OCI-LY3 (cell line): Measurements from ENCODE around the gene NEIL1.
"Not testable (repeated sequence)": the region's sequence is repeated elsewhere in the genome, so short reads cannot be mapped to it uniquely, and the experiment has no call there.

Experiments
- H2AFZ ChIP-seq: fragments of 200-600, 300-600 bp; shearing (Covaris generic); 2 replicates; pipeline ENCODE4 v1.6.0; 2014; ENCODE audit warnings: antibody characterized with exemption, low read depth, low read length
- H3K27ac ChIP-seq: fragments of 200-600, 300-600 bp; sonication (generic); 2 replicates; pipeline ENCODE4 v1.5.1; 2014; ENCODE audit warnings: mild to moderate bottlenecking, low read length, moderate library complexity, mixed read lengths
- H3K27me3 ChIP-seq: fragments of 200-600, 300-600 bp; sonication (generic); 2 replicates; pipeline ENCODE4 v1.6.1; 2014; ENCODE audit warnings: low read depth, low read length, mixed read lengths
- H3K36me3 ChIP-seq: fragments of 200-600, 300-600 bp; sonication (generic); replicated peaks from 2 replicates; pipeline ENCODE3; 2014; ENCODE audit warnings: low read depth, low read length, mixed read lengths
- H3K4me1 ChIP-seq: fragments of 300-600, 200-600 bp; sonication (generic); 2 replicates; pipeline ENCODE4 v1.6.1; 2014; ENCODE audit warnings: low read length, mixed read lengths
- H3K4me2 ChIP-seq: fragments of 200-600, 300-600 bp; sonication (generic); 2 replicates; pipeline ENCODE4 v1.6.1; 2014; ENCODE audit warnings: low read length, mixed read lengths
- H3K4me3 ChIP-seq: fragments of 300-600, 200-600 bp; sonication (generic); 2 replicates; pipeline ENCODE4 v1.5.1; 2014; ENCODE audit warnings: antibody characterized with exemption, mild to moderate bottlenecking, low read length, moderate library complexity
- H3K79me2 ChIP-seq: fragments of 300-600, 200-600 bp; shearing (Covaris generic); 2 replicates; pipeline ENCODE4 v1.6.1; 2014; ENCODE audit warnings: mild to moderate bottlenecking, low read length, mixed read lengths
- H3K9ac ChIP-seq: fragments of 300-600, 200-600 bp; shearing (Covaris generic); 2 replicates; pipeline ENCODE4 v1.6.0; 2014; ENCODE audit warnings: mild to moderate bottlenecking, low read length, moderate library complexity
- H3K9me3 ChIP-seq: fragments of 200-600, 300-600 bp; shearing (Covaris generic); 2 replicates; pipeline ENCODE4 v1.6.1; 2014; ENCODE audit warnings: low read length, mixed read lengths; ENCODE audit not compliant: insufficient read depth
- H4K20me1 ChIP-seq: fragments of 200-600, 300-600 bp; sonication (generic); 2 replicates; pipeline ENCODE4 v1.6.1; 2016; ENCODE audit warnings: low read length, mixed read lengths; ENCODE audit not compliant: insufficient read depth
- CTCF ChIP-seq: fragments of 200-600, 300-600 bp; sonication (generic); IDR thresholded peaks from 2 replicates; pipeline ENCODE4 v1.5.1; 2014; ENCODE audit warnings: antibody characterized with exemption, low read length, low read depth
- EZH2phosphoT487 ChIP-seq: fragments of 200-600 bp; shearing (Covaris generic); IDR thresholded peaks from 2 replicates; pipeline ENCODE4 v1.6.1; 2018; ENCODE audit warnings: antibody characterized with exemption, mixed run types, low read depth

Gene NEIL1

DNA sequence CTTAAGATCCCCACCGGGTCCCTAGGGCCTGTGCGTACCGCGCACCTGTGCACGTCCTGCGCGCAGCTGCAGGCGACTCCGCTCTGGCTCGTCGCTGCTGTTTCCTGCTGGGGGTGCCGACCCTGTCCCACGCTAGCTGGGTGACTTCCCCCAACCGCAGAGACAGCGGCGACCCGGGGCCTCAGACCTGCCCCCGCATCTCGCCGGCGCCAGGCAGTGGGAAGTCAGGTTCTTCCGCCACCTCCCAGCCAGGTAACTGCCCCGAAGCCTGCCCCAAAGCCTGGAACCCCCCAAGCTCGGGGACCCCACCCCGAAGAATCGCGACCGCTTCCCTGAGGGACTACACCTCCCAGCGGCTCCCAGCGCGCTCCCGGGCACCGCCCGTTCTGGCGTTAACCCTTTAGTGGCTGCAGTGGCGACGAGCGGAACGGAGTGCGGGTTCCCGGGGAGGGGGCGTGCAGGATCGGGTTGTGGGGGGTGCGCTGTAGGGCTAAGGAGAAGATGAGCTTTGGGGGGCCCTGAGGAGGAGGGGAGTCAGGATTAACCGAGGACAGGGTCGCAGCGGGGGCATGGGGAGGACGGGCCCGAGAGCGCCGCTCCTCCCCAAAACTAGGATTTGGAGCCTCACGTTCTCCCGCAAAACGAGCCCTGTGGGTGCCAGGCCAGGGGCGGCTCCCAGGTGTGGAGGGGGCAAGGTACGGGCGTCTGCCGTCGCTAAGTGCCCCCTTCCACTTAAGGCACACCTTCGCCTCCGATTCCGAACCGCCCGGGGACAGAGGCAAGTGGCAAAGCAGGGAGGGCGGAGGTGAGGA, 589 bp downstream of the NEIL1 start:
- Histone ChIP-seq H3K9ac (no peak overlapping the region), H3K27ac (no peak overlapping the region), H3K27me3 (no peaks in the 10 kb centered on the region), H4K20me1 (no peaks in the 10 kb centered on the region), H3K4me2 (no peak overlapping the region), H3K36me3 (no peaks in the 10 kb centered on the region), H2AFZ (no peak overlapping the region), H3K4me3 (no peak overlapping the region), H3K9me3 (no peaks in the 10 kb centered on the region), H3K79me2 (no peaks in the 10 kb centered on the region), H3K4me1 (peaks cover 5% of the 10 kb centered on the region; the same call in 1 of the 2 replicates)
- TF ChIP-seq EZH2phosphoT487 (no peak), CTCF (no peak)

DNA sequence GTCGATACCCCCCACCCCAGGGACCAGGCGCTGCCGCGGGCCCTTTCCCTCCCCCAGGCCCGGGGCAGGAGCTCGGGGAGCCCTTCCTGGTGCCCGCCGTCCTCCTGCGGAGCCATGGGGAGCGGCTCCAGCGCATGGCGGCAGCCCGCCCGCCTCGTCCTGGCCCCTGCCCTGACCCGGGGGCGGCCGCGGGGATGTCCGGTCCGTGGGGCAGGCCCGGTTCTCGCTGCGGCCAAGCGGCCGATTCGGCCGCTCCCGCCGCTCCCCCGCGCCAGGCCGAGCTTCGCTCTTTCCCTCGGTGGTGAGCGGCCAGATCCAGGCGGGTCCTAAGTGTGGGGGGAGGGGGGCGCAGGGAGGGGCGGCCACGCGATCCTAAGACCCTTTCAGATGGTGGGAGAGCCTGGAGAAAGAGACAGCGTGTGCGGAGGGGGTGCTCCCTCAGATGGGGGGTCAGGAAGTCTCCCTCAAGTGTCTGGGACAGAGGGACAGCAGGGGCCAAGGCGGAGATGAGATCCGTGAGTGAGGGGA, 1.3 kb downstream of the NEIL1 start:
- H3K27ac ChIP-seq, result no peak overlapping the region
- TF ChIP-seq CTCF (no peak), EZH2phosphoT487 (no peak)
- no peak overlapping the region for H3K4me3 ChIP-seq
- H4K20me1 ChIP-seq, result no peaks in the 10 kb centered on the region
- H3K4me1 ChIP-seq, result peaks cover 5% of the 10 kb centered on the region; the same call in 1 of the 2 replicates
- no peak overlapping the region for H2AFZ ChIP-seq
- no peak overlapping the region for H3K9ac ChIP-seq
- H3K36me3 ChIP-seq, result no peaks in the 10 kb centered on the region
- H3K27me3 ChIP-seq, result no peaks in the 10 kb centered on the region
- no peaks in the 10 kb centered on the region for H3K9me3 ChIP-seq
- H3K79me2 ChIP-seq, result no peaks in the 10 kb centered on the region
- no peak overlapping the region for H3K4me2 ChIP-seq

GRCh38 chr15:75348562-75349350, 1.9 kb downstream of the NEIL1 start:
- H4K20me1 ChIP-seq, result no peaks in the 10 kb centered on the region
- no peak overlapping the region for H3K27ac ChIP-seq
- H3K9ac ChIP-seq, result no peak overlapping the region
- H3K27me3 ChIP-seq, result no peaks in the 10 kb centered on the region
- peaks cover 5% of the 10 kb centered on the region; the same call in 1 of the 2 replicates for H3K4me1 ChIP-seq
- H3K79me2 ChIP-seq, result no peaks in the 10 kb centered on the region
- TF ChIP-seq CTCF (no peak), EZH2phosphoT487 (no peak)
- H2AFZ ChIP-seq, result no peak overlapping the region
- no peak overlapping the region for H3K4me3 ChIP-seq
- H3K36me3 ChIP-seq, result no peaks in the 10 kb centered on the region
- H3K9me3 ChIP-seq, result no peaks in the 10 kb centered on the region
- H3K4me2 ChIP-seq, result no peak overlapping the region

GRCh38 chr15:75349351-75349669, 2.5 kb downstream of the NEIL1 start:
- not testable (repeated sequence) for H3K4me2 ChIP-seq

More at GRCh38 chr15:75349351-75349669, 2.5 kb downstream of the NEIL1 start:
- not testable (repeated sequence) for H3K4me3 ChIP-seq, H3K27ac ChIP-seq, H2AFZ ChIP-seq, H3K4me1 ChIP-seq, H3K9me3 ChIP-seq, H4K20me1 ChIP-seq, H3K79me2 ChIP-seq, H3K9ac ChIP-seq, H3K36me3 ChIP-seq, H3K27me3 ChIP-seq
